SIG-M5 (cell line): ENCODE measurements around the gene UBE3D.

Experiments
- DNase-seq: peaks from one replicate; lab custom pipeline; 2025; lab: John Stamatoyannopoulos, UW

The UBE3D gene, protein sequence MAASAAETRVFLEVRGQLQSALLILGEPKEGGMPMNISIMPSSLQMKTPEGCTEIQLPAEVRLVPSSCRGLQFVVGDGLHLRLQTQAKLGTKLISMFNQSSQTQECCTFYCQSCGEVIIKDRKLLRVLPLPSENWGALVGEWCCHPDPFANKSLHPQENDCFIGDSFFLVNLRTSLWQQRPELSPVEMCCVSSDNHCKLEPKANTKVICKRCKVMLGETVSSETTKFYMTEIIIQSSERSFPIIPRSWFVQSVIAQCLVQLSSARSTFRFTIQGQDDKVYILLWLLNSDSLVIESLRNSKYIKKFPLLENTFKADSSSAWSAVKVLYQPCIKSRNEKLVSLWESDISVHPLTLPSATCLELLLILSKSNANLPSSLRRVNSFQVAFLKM

DNA sequence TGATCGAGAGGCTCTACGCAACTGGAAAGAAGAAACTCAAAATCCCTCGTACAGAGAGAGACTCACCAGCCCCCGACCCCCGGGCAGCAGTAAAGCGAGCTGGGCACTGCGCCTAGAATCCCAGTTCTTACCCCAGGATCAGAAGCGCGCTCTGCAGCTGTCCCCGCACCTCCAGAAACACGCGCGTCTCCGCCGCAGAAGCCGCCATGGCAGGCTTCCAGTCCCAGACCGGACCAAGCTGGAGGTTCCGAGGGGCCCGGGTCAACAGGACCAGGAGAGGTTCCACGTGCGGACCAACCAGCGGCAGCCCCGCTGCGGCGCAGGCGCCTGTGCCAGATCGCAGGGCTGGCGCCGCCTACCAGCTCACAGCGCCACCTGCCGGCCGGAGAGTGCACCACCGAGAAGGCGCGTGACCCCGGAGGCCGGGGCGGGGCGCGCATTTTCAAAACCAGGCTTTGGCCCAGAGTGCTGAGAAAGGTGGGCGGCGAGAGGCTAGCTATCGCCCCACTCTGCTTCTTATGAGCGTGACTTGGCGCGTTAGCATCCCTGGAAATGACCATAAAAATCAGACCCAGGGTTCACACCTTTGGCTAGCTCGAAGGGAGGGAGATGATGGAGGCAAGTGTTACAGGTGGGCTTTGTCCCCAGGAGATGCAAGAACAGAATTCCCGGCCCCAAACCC is at the start of gene UBE3D:
Gene UBE3D, minus strand, starts transcription at position 331 of the 682 bp plus-strand sequence. Its CDS starts 123 bp downstream, at position 208.
- no peak for DNase-seq

DNA sequence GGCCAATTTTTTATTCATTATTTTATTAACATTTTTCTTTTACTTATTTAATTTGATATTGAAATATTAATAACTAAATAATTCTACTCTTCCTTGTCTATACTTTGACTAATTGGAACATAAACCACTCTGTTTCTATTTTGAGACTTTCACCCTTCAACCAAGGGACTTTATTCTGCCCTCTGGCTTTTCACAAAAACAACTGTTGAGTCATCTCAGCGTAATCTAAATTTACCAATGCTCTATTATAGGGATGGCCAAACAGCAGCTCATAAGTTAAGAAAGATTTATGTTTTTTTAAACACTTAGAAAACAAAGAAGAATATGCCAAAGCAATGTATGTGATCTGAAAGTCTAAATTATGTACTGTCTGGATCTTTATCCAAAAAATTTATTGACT is 48.5 kb upstream of the UBE3D start:
- DNase-seq, result no peak

DNA sequence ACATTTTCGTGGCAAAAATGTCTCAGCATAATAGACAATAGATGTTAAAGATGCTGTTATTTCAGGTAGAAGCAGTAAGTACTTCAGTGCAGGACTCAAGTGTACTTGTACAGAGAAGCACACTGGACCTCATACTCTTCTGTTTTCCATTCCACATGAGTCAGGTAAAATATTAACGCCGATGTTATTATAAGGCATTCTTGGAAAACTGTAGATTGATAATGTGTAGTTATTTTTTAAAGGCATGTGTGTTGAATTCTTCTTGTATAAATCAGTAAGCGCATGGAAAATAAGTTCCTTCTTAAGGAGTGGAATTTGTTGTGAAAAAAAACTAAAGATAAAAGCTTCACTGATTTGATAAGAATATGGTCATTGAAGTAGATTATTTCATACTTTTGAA is 47.6 kb upstream of the UBE3D start:
- no peak for DNase-seq

DNA sequence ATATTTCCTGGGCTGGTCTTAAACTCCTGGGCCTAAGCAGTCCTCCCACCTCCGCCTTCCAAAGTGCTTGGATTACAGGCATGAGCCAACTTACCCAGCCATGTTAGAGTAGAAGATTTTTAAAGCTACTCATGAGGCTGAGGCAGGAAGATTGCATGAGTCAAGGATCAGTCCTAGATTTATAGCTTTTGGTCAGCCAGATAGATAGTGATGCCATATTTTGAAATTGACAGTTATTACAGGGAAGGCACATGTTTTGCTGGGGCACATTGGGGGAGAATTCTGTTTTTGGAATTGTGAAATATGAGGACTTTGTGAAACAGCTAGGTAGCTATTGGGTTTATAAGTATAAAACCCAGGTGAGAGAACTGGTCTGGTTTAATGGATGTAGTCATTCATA is 42.7 kb upstream of the UBE3D start:
- DNase-seq, result no peak

DNA sequence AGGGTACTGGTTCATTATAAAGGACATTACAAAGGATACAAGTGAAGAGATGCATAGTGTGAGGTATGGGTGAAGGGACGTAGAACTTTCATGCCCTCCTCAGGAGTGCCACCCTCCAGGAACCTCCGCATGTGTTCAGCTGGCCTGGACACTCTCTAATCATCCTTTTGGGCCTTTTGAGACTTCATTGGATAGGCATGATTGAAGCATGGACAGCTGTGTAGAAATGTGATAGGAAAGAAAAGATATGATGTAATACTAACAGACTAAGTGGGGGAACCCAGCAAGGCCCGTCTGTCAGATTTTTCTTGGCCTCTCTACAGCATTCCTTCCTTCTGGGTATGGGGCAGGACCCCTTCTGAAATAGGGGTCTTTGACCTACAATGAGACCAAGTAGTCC is 32.9 kb upstream of the UBE3D start:
- no peak for DNase-seq

DNA sequence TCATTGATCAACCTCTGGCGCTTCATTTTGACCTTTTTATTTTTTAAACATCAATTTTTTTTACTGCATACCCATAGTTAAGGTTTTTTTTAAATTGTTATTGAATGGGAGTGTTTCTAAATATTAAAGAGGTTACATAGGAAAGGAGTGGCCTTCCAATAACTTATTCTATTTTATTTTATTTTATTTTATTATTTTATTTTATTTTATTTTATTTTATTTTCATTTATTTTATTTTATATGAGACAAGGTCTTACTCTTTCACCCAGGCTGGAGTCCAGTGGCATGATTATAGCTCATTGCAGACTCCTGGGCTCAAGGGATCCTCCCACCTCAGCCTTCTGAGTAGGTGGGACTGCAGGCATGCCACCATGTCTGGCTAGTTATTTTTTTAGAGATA is 32.0 kb upstream of the UBE3D start:
- no peak for DNase-seq

DNA sequence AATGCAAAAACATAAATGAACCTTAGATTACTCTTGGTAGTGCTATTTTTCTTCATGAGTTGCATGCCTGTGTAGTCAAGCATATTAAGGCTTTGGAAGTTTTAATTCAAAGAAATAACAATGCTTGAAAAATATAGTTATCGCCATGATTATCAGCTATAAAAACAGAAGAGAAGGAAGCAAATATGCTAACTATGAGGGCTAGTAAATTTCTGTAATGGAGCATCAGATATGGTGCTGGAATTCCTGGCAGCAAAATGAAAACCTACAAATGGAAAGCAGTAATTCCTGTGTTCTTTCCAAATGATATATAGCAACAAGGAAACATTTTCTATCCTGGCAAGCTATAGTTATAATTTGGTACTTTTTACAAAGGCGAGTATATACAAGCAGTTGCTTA is 31.6 kb upstream of the UBE3D start:
- no peak for DNase-seq

DNA sequence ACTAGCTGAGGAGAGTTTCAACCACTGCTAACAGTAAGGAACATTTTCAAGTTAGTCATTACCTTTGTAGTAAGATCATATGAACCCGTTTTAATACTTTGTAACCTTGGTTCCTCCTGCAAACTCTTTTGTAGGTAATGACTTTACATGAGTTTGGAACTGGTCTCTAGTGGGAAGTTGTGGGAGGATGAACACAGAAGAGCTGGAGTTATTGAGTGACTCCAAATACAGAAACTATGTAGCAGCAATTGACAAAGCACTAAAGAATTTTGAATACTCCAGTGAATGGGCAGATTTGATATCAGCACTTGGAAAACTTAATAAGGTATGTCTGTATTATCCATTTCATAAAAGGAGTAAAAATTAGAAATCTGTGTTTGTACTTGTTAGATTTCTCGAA is 31.1 kb upstream of the UBE3D start:
- no peak for DNase-seq

DNA sequence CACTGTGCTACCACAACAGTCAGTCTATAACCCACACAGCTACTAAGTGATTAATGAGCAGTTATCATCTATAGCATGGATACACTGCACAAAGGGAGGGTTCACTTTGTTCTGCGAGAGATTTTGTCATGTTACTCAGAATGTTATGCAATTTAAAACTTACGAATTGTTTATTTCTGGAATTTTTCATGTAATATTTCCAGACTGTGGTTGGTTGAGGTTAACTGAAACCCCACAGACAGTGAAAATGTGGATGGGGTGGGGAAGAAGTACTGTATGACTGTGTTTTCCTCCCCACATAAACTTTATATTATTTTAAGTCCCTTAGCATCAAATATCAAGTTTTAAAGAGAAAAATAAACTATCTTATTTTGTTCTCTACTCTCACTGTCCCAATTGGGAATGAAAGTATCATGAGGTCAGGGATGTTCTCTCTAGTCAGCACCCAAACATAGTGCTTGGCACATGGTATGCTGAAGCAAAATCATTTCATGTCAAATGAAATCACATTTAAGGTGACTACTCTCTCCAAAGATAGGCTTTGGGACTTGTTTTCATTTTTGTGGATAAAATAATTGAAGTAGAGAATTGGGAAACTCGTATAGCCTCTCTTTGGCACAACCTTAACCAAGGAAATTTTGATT is 27.2 kb upstream of the UBE3D start:
- DNase-seq, result no peak

DNA sequence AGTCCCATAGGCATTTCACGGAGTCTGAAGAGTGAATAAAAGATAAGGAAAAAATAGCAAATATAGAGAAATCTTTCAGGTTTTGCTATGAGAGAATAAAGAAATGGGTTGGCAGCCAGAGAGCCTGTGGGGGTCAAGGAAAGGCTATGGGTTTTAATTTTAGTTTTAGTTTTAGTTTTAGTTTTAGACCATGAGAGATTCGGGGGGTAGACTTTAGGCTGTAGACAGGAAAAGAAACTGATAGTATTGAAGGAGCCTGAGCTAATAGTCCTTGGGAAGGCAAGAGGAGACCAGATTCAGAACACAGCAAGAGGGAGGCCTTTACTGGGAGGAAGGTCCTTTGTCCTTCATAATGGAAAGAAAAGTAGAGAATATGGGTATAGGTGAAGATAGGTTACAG is 21.1 kb upstream of the UBE3D start:
- DNase-seq, result no peak

DNA sequence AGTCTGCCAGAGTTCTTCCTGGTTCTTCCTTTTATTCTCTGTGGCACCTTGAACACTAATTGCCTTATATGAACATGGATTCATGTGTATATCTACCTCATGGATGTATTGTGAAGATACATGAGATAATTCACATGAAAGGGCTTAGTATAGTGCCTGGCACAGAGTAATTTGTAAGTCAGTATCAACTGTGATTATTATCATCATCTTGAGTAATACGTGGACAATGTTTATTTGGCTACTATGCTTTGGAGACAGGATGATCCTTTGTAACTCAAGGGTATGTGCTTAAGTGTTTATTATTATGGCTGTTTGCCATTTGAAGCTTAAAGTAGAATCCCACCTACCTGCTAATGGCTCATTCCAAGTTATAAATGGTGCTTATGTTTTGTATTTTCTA is 17.8 kb upstream of the UBE3D start:
- no peak for DNase-seq

DNA sequence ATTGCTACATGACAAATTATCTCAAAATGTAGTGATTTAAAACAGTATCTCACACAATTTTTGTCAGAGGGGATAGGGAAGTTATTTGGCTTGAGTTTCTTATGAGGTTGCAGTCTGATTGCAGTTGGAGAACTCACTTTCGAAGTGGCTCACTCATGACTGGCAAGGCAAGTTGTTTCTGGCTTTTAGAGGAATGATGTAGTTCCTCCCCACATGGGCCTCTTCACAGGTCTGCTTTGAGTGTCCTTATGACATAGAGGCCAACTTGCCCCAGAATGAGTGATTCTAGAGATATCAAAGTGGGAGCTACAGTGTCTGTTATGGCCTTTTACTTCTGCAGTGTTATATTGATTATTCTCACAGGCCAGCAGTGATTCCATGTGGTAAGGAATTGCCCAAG is 8.0 kb upstream of the UBE3D start:
- DNase-seq, result no peak

DNA sequence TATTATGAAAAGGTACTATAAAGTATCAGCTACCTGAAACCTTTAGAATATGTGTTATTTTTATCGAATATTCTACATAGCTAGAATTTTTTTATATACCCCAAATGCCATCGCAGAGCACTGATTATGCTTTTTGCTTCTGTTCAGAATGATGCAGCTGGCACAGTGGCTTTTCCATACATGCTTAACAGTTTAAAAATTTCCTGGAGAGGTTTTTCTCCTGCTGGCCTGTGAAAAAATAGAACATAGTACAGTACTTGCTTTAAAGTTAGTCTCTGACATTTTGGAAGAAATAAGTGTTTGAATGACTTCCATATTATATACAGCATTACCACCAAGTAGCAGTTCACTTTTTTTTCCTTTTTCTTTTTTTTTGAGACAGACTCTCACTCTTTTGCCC is 7.1 kb upstream of the UBE3D start:
- no peak for DNase-seq

DNA sequence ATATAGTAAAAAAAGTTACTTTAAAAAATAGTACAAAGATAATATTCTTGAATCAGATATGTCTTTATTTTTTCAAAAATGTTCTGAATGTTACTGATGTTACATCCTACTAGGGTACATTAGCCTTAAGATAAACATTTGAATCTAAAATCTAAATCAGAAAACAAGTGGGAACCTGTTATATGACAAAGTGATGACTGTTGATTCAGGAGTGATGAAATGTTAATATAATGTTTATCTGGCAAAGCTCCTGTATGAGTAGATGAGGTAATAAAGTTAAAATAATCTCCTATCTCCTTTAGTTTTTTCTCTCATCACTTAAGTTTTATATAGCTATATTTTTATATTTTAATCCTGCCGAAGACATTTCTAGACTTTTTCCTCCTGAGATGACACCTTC is 6.1 kb upstream of the UBE3D start:
- DNase-seq, result no peak

DNA sequence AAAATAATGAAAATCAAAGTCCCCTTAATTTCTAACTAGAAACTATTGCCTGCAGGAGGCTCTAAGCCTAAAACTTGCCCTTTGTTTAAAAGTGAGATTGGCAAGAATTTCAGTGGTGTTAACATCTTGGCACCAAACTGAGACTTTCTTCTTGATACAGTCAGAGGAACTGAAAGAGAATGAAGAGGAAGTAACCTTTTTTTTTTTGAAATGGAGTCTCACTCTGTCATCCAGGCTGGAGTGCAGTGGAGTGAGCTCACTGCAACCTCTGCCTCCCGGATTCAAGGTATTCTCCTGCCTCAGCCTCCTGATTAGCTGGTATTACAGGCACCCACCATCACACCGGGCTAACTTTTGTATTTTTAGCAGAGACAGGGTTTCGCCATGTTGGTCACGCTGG is 5.4 kb upstream of the UBE3D start:
- DNase-seq, result peak; percentile 44

DNA sequence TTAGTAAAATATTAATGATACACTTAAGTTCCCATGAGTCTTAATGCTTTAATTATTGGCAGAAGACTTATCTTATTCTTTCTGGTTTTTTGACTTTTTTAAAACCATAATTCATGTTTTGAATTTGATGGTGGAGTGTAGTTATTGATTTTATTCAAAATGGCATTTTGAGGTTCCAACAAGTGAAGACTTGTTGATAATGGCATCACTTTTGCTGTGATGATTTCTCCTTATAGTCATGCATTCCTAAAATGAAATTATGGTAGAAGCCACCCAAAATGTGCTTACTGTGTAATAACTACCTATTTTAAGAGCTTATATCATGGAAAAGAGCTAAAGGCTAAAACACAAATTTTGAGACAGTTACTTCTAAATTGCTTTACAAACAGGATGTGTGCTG is 4.0 kb upstream of the UBE3D start:
- DNase-seq, result no peak

DNA sequence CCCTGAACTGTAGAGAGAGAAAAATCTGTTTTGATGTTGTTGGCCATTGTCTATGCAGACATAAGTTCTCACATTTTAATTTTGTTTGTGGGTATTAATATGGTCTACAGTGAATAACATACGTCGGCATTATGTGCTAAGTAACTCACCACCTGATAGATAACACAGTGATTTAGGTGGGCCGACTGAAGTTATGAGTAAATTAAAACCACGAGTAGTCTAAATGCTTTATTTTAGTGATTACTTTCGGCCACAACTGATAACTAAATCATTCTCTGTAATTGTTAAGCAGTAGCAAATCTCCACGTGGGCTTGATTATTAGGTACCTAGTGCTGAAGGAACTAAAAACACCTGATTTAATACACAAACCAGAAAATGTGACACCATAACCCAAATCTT is 3.0 kb upstream of the UBE3D start:
- no peak for DNase-seq

DNA sequence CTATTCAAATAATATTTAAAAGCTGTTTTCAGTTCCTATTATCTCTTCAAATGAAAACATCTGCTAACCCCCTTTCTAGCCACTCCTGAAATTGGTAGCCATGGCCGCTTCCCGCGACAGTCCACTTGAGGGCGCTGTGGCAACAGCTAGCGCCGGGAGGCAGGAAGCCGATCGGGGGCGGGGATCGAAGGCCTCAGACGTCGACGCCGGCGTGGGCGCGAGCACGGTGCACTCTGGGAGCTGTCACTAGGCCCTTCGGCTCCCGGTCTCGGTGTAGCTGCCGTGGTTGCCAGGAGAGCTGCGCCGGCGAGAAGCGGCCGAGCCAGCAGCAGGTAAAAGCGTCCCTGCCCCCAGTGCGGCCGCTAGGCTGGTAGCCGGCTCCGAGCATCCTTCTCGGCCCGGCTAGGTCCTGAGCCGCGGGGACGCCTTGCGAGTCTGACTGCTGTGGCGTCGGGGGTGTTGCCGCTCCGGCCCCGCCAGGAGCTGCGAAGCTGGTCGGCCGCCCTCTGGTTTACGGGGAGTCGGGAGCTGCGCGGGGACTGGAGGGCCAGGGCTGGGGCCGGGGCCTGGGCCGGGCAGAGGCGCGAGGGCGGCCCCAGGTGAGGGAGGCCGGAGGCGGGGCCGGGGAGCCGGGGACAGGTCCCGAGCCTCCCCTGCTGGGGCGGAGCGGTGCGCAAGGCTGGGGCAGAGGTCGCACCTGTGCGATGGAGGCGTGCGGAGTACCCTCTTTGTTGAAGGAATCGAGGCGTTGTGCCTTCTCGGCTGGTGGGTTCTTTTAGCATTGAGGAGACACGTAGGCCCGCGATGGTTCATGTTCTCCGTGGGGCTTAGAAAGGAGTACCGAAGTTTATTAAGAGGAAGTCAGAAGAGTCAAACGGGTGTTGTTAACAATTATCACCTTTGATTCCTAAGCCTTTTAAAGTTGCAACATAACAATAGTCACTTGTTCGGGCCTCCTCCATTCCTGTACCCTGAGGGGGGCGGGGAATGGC is 2.1 kb upstream of the UBE3D start, which contains the start of gene DOP1A:
Gene DOP1A, plus strand, starts transcription at position 224 of the 992 bp plus-strand sequence. CDS start 29,307 bp downstream, outside the sequence.
- peak; percentile 50 for DNase-seq

DNA sequence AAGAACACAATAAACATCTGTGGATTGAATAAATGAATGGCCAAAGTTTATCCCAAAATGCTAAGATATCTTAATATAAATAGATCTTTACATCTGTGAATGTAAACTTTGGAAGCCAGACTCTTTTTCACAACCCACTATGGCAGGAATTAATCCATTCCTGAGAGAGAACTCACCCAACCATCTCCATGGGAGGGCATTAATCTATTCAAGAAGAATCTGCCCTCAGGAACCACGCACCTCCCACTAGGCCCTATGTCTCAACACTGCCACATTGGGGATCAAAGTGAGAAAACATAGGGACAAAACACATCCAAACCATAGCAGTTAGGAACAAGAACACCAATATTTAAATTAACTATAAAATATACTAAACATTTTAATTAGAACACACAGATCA is 3.4 kb downstream of the UBE3D start:
- no peak for DNase-seq

DNA sequence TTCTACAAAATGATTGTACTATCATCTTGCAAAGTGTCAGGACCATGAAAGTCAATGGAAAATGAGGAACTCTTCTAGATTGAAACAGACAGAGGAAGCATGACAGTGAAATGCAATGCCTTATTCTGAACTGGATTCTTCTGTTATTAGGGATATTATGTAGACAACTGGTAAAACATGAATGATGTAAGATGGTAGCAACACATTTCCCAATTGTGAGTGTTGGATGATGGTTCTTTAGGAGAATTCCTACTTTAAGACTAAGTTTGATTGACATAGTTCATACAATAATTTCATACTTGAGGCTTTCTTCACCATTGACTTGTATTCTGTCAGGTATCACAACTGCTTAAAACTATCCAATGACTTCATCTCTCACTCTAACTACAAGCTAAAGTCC is 4.5 kb downstream of the UBE3D start:
- DNase-seq, result no peak

DNA sequence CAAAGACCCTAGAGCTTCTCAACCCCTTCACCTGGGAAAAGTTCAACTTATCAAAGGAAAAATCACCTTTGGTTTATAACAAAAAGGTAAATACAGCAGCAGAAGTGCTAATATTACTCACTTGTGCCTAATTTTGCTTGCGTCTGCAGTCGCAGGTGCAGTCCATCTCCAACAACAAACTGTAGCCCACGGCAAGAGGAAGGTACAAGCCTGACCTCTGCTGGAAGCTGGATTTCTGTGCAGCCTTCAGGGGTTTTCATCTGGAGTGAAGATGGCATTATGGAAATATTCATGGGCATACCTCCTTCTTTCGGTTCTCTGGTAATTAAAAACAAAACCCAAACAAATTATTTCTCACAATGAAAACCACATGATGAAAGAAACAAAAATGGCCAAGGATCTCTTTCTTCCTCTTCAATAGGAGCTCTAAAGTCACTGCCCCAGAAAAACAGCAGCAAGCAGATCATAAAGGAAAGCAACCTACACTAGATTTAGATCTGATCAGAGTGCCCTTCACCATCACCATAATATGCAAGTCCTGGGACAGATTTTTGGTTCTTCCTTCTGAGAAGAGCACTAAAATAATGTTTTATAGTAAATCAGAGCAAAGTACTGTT is 7.8 kb downstream of the UBE3D start:
- DNase-seq, result no peak
